K562 (cell line): ENCODE data around the gene FTL. TPM values are rescaled to one million over a fixed set of nuclear protein-coding genes. Genes with fewer than 3 reads are reported as not detected.

Experiments used
- ATF1 ChIP-seq, 2 experiments: fragments of 450-650 bp in 1 of 2; IDR thresholded peaks; 2 replicates each; pipeline ENCODE4 v1.6.1; 2016; ENCODE audit warnings: missing compliant biosample characterization in 1 of 2, missing genetic modification characterization in 1 of 2
- CBX5 ChIP-seq: IDR thresholded peaks from 2 replicates; pipeline ENCODE4 v1.6.1; 2014; ENCODE audit warnings: low read depth, borderline replicate concordance
- EHMT2 ChIP-seq: fragments of 450-650 bp; IDR thresholded peaks from 2 replicates; pipeline ENCODE4 v1.6.1; 2018; ENCODE audit warnings: antibody characterized with exemption
- GTF2F1 ChIP-seq: IDR thresholded peaks from 2 replicates; pipeline ENCODE4 v1.6.1; 2011; ENCODE audit warnings: low read depth, low read length, improper control_type of control experiment
- HDAC8 ChIP-seq: fragments of 450-650 bp; IDR thresholded peaks from 2 replicates; pipeline ENCODE4 v1.6.1; 2016; ENCODE audit warnings: mild to moderate bottlenecking, missing genetic modification characterization, moderate library complexity, missing compliant biosample characterization
- KHSRP ChIP-seq: fragments of 450-650 bp; IDR thresholded peaks from 2 replicates; pipeline ENCODE4 v1.6.1; 2017
- LEF1 ChIP-seq: fragments of 450-650 bp; IDR thresholded peaks from 2 replicates; pipeline ENCODE4 v1.6.1; 2016; ENCODE audit warnings: mild to moderate bottlenecking
- MEIS2 ChIP-seq: fragments of 450-650 bp; IDR thresholded peaks from 2 replicates; pipeline ENCODE4 v1.6.1; 2014; ENCODE audit warnings: mild to moderate bottlenecking; ENCODE audit not compliant: partially characterized antibody
- PHB ChIP-seq: fragments of 250-450 bp; sonication (Bioruptor Pico); IDR thresholded peaks from 2 replicates; pipeline ENCODE4 v1.5.0; 2021
- PHF20 ChIP-seq: fragments of 450-650 bp; IDR thresholded peaks from 2 replicates; pipeline ENCODE4 v1.6.1; 2018; ENCODE audit not compliant: partially characterized antibody
- PRMT5 ChIP-seq: sonication (generic); formaldehyde crosslinking; IDR thresholded peaks from 2 replicates; pipeline ENCODE4 v1.5.0; 2020; ENCODE audit warnings: missing genetic modification reagents
- RBM14 ChIP-seq: fragments of 200-400 bp; formaldehyde crosslinking; IDR thresholded peaks from 2 replicates; pipeline ENCODE4 v1.6.1; 2018; ENCODE audit warnings: low read depth, mild to moderate bottlenecking, low read length, moderate library complexity, borderline replicate concordance; ENCODE audit not compliant: insufficient read depth
- TAF9B ChIP-seq: fragments of 450-650 bp; IDR thresholded peaks from 2 replicates; pipeline ENCODE4 v1.6.1; 2018; ENCODE audit warnings: mild to moderate bottlenecking; ENCODE audit not compliant: partially characterized antibody
- TBP ChIP-seq: optimal IDR thresholded peaks from 2 replicates; pipeline ENCODE3; 2011; ENCODE audit warnings: low read depth, low read length, improper control_type of control experiment
- TCF7 ChIP-seq: sonication (generic); IDR thresholded peaks from 2 replicates; pipeline ENCODE4 v1.6.1; 2016; ENCODE audit warnings: antibody characterized with exemption, borderline replicate concordance
- ZNF589 ChIP-seq: fragments of 200-800 bp; sonication (Bioruptor generic); IDR thresholded peaks from 2 replicates; pipeline ENCODE4 v1.6.1; 2016; ENCODE audit warnings: low read depth, missing genetic modification characterization, missing compliant biosample characterization
- ZNF668 ChIP-seq: fragments of 250-450 bp; sonication (Bioruptor Pico); IDR thresholded peaks from 2 replicates; pipeline ENCODE4 v1.8.0; 2022; ENCODE audit warnings: mild to moderate bottlenecking, inconsistent platforms
- ZNF699 ChIP-seq: fragments of 250-450 bp; sonication (Bioruptor Pico); IDR thresholded peaks from 2 replicates; pipeline ENCODE4 v1.8.0; 2021; ENCODE audit warnings: mild to moderate bottlenecking, moderate library complexity; ENCODE audit not compliant: insufficient replicate concordance
- polyA plus RNA-seq, 8 experiments: library from polyadenylated mRNA; depleted of rRNA in 4 of 8; stranded (reverse) in 5 of 8; unstranded in 3 of 8; fragments of >200 nt; fragmentation: Nextera tagmentation in 2 of 8; fragmentation: Illumina TruSeq in 1 of 8; extraction: Ambion mirVana in 2 of 8; extraction: Trizol in 1 of 8; gene quantifications; 2 replicates each; pipeline versions ENCODE4 v1.2.1 to v1.2.3, GENCODE V29; 2011 to 2014; ENCODE audit warnings: inconsistent platforms in 1 of 8, missing spikeins in 1 of 8
- total RNA-seq, 7 experiments: library from RNA; depleted of rRNA in 6 of 7; stranded (reverse); fragments of >200 nt in 6 of 7; fragmentation: Illumina TruSeq in 2 of 7; extraction: Trizol in 2 of 7; gene quantifications; 2 replicates each; pipeline versions ENCODE4 v1.2.1 to v1.2.3, GENCODE V29; 2011 to 2021; ENCODE audit warnings: low replicate concordance in 1 of 7
- TF ChIP-seq, protein P1 (sequence below): fragments of 450-650 bp; IDR thresholded peaks from 2 replicates; pipeline ENCODE4 v1.6.1; 2016; ENCODE audit warnings: antibody characterized with exemption
- TF ChIP-seq, protein P2 (sequence below): sonication (generic); formaldehyde crosslinking; IDR thresholded peaks from 2 replicates; pipeline ENCODE4 v1.8.0; 2022; ENCODE audit warnings: mild to moderate bottlenecking, missing genetic modification reagents
- TF ChIP-seq, protein P3 (sequence below): sonication (generic); formaldehyde crosslinking; IDR thresholded peaks from 2 replicates; pipeline ENCODE4 v1.5.0; 2020; ENCODE audit warnings: missing genetic modification reagents
- TF ChIP-seq, protein P4 (sequence below), 2 experiments: fragments of 450-650 bp in 1 of 2; IDR thresholded peaks; 2 replicates each; pipeline ENCODE4 v1.6.1; 2011 to 2017; ENCODE audit warnings: low read depth in 2 of 2, antibody characterized with exemption in 1 of 2, borderline replicate concordance in 1 of 2, low read length in 1 of 2, mild to moderate bottlenecking in 1 of 2, mixed read lengths in 1 of 2; ENCODE audit not compliant: control insufficient read depth in 1 of 2

Gene FTL
- total and polyA plus RNA-seq, 9 of the 15 experiments (the other 6 are each of a cell fraction or from before 2014, with no cell fraction given), result 1,231 to 27,415 (median 3,965) TPM

DNA sequence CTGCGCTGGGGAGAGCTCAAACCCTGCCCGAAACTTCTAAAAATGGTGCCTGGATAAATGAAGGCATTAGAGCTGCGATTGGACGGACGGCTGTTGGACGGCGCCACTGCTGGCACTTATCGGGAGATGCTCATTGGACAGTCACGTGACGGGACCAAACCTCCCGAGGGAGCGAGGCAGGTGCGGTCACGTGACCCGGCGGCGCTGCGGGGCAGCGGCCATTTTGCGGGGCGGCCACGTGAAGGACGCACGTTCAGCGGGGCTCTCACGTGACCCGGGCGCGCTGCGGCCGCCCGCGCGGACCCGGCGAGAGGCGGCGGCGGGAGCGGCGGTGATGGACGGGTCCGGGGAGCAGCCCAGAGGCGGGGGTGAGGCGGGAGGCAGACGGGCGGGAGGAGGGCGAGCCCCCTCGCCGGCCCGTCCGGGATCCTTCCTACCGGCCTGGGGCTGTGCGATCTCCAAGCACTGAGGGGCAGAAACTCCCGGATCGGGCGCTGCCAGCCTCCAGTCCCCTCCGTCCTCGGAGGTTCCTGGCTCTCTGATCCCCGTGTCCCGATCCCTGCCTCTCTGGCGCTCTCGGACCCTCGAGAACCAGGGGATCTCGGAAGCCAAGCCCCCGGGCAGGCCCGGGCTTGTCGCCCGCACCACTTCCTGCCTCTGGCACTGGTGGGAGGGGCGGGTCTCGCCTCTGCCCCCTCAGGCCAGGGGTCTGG is 10.4 kb upstream of the FTL start, which contains the start of gene BAX (continued):
- TF ChIP-seq TAF9B (peak; percentile 48), ZNF589 (peak; percentile 83; the same call in 1 of the 2 replicates), GTF2F1 (peak; percentile 90; the same call in 1 of the 2 replicates), TBP (peak; percentile 62), HDAC8 (tag) (peak; percentile 51; the same call in 1 of the 2 replicates), RBM14 (no peak), ZNF699 (CRISPR knock-in tag) (no peak), MEIS2 (peak; percentile 66), EHMT2 (no peak), CBX5 (no peak), PRMT5 (no peak), TCF7 (no peak), KHSRP (no peak), ATF1 (CRISPR knock-in tag; IDR thresholded peaks at IDR 0.05) (no peak), ATF1 (tag; IDR thresholded peaks at IDR 0.05) (peak; percentile 91), ZNF668 (CRISPR knock-in tag) (peak; percentile 90; the same call in 1 of the 2 replicates), PHF20 (peak; percentile 81), LEF1 (peak; percentile 72), PHB (CRISPR knock-in tag) (no peak)
- TF ChIP-seq, protein P1, sequence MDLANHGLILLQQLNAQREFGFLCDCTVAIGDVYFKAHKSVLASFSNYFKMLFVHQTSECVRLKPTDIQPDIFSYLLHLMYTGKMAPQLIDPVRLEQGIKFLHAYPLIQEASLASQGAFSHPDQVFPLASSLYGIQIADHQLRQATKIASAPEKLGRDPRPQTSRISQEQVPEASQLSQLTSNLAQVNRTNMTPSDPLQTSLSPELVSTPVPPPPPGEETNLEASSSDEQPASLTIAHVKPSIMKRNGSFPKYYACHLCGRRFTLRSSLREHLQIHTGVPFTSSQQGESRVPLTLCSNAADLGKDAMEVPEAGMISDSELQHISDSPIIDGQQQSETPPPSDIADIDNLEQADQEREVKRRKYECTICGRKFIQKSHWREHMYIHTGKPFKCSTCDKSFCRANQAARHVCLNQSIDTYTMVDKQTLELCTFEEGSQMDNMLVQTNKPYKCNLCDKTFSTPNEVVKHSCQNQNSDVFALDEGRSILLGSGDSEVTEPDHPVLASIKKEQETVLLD, result 0 out of 2 replicates have a peak, but pooled peaks have one; percentile 33
- TF ChIP-seq, protein P2, sequence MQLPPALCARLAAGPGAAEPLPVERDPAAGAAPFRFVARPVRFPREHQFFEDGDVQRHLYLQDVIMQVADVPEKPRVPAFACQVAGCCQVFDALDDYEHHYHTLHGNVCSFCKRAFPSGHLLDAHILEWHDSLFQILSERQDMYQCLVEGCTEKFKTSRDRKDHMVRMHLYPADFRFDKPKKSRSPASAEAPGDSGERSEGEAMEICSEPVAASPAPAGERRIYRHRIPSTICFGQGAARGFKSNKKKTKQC (CRISPR knock-in tag), result 0 out of 2 replicates have a peak, but pooled peaks have one; percentile 69
- TF ChIP-seq, protein P3, sequence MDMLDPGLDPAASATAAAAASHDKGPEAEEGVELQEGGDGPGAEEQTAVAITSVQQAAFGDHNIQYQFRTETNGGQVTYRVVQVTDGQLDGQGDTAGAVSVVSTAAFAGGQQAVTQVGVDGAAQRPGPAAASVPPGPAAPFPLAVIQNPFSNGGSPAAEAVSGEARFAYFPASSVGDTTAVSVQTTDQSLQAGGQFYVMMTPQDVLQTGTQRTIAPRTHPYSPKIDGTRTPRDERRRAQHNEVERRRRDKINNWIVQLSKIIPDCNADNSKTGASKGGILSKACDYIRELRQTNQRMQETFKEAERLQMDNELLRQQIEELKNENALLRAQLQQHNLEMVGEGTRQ (CRISPR knock-in tag), result peak; percentile 98
- TF ChIP-seq, protein P4, sequence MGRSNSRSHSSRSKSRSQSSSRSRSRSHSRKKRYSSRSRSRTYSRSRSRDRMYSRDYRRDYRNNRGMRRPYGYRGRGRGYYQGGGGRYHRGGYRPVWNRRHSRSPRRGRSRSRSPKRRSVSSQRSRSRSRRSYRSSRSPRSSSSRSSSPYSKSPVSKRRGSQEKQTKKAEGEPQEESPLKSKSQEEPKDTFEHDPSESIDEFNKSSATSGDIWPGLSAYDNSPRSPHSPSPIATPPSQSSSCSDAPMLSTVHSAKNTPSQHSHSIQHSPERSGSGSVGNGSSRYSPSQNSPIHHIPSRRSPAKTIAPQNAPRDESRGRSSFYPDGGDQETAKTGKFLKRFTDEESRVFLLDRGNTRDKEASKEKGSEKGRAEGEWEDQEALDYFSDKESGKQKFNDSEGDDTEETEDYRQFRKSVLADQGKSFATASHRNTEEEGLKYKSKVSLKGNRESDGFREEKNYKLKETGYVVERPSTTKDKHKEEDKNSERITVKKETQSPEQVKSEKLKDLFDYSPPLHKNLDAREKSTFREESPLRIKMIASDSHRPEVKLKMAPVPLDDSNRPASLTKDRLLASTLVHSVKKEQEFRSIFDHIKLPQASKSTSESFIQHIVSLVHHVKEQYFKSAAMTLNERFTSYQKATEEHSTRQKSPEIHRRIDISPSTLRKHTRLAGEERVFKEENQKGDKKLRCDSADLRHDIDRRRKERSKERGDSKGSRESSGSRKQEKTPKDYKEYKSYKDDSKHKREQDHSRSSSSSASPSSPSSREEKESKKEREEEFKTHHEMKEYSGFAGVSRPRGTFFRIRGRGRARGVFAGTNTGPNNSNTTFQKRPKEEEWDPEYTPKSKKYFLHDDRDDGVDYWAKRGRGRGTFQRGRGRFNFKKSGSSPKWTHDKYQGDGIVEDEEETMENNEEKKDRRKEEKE (IDR thresholded peaks at IDR 0.05; ENCODE audit: borderline replicate concordance in 1 of 2, control insufficient read depth in 1 of 2, low read depth in 2 of 2, low read length in 1 of 2), result 0 out of 4 replicates have a peak, but pooled peaks of 1 of the 2 experiments have one; percentile 62
